ENCODE measurements around the gene OR10A4.
"Not testable (repeated sequence)": the region's sequence is repeated elsewhere in the genome, so short reads cannot be mapped to it uniquely, and the experiment has no call there.

OR10A4 gene

DNA sequence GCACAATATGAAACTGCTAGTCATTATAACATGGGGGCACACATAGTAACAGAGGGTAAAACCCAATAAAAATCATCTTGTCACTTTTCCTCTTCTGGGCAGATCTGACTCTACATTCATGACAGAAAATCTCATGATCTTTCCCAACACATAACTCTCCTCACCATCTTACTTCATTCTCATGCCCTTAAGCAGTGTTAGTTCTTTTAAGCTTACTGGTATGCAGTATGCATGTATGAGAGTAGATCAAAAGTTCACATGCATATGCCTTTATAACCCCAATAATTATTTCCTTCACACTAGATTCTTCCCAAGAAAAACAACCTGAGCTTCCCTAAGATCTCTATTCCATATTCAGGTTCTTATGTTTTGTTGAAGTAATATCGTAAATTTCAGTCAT is 5.1 kb upstream of the OR10A4 start:
- H3K4me3 ChIP-seq = no peak overlapping the region
- no peak for DNase-seq (ENCODE audit: low spot score)
- TF ChIP-seq, protein P1, sequence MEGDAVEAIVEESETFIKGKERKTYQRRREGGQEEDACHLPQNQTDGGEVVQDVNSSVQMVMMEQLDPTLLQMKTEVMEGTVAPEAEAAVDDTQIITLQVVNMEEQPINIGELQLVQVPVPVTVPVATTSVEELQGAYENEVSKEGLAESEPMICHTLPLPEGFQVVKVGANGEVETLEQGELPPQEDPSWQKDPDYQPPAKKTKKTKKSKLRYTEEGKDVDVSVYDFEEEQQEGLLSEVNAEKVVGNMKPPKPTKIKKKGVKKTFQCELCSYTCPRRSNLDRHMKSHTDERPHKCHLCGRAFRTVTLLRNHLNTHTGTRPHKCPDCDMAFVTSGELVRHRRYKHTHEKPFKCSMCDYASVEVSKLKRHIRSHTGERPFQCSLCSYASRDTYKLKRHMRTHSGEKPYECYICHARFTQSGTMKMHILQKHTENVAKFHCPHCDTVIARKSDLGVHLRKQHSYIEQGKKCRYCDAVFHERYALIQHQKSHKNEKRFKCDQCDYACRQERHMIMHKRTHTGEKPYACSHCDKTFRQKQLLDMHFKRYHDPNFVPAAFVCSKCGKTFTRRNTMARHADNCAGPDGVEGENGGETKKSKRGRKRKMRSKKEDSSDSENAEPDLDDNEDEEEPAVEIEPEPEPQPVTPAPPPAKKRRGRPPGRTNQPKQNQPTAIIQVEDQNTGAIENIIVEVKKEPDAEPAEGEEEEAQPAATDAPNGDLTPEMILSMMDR (IDR thresholded peaks at IDR 0.05) = no peak
- H3K27ac ChIP-seq = no peak overlapping the region

DNA sequence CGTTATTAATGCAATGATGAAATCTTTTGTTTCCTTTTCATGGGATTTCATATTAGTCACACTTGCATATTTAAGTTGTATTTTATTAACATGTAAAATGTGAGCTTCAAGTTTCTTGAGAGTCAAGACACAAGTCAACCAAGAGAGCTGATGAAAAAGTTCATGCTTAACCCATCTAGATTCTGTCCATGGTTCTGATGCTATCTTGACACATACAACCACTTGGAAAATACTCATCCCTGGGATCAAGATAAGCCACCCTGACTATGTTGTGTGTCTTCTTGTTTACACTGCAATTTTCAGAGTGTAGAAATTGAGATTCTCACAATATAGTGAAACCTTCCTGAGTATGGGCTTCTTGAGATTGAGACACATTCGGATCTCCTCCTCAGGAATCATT is 664 bp upstream of the OR10A4 start:
- H3K27ac ChIP-seq = no peak overlapping the region
- TF ChIP-seq, protein P1 (IDR thresholded peaks at IDR 0.05) = no peak
- H3K4me3 ChIP-seq = no peak overlapping the region
- no peak for DNase-seq (ENCODE audit: low spot score)

DNA sequence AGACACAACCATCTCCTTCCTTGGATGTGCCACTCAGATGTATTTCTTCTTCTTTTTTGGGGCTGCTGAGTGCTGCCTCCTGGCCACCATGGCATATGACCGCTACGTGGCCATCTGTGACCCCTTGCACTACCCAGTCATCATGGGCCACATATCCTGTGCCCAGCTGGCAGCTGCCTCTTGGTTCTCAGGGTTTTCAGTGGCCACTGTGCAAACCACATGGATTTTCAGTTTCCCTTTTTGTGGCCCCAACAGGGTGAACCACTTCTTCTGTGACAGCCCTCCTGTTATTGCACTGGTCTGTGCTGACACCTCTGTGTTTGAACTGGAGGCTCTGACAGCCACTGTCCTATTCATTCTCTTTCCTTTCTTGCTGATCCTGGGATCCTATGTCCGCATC is 489 bp downstream of the OR10A4 start:
- DNase-seq (ENCODE audit: low spot score) = no peak
- TF ChIP-seq, protein P1 (IDR thresholded peaks at IDR 0.05) = no peak
- no peak overlapping the region for H3K27ac ChIP-seq
- H3K4me3 ChIP-seq = no peak overlapping the region

DNA sequence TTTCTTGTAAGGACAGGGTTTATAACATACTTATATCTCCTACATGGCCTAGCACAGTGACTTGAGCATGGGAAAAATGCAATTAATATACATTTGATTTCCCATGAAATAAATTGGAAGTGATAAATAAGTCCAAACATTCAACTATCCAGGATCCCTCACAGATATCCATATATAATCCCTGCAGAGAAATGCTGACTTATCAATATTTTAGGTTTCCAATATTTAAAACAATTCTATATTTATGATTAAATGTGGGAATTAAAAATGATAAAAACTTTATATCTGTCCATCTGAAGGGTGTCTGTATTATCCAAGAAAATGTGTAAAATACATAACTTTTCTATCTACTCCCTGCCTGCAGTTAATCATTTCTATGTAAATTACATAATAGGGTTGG is 6.3 kb downstream of the OR10A4 start:
- DNase-seq (ENCODE audit: low spot score) = no peak
- H3K27ac ChIP-seq = no peak overlapping the region
- TF ChIP-seq, protein P1 (IDR thresholded peaks at IDR 0.05) = no peak
- no peak overlapping the region for H3K4me3 ChIP-seq

DNA sequence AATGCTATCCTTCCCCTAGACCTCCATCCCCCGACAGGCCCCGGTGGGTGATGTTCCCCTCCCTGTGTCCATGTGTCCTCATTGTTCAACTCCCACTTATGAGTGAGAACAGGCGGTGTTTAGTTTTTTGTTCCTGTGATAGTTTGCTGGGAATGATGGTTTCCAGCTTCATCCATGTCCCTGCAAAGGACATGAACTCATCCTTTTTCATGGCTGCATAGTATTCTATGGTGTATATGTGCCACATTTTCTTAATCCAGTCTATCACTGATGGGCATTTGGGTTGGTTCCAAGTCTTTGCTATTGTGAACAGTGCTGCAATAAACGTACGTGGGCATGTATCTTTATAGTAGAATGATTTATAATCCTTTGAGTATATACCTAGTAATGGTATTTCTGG is 11.3 kb downstream of the OR10A4 start:
- DNase-seq (ENCODE audit: low spot score); H3K27ac ChIP-seq; H3K4me3 ChIP-seq: not testable (repeated sequence)

DNA sequence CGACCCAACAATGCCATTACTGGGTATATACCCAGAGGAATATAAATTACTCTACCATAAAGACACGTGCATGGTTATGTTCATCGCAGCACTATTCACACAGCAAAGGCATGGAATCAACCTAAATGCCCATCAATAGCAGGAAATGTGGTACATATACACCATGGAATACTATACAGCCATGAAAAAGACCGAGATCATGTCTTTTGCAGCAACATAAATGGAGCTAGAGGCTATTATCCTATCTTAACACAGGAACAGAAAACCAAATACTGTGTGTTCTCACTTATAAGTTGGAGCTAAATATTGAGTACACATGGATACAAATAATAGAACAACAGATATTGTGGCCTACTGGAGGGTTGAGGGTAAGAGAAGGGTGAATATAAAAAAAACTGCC is 12.4 kb downstream of the OR10A4 start:
- no peak for DNase-seq (ENCODE audit: low spot score)
- Histone ChIP-seq H3K27ac (no peak overlapping the region), H3K4me3 (no peak overlapping the region)
- TF ChIP-seq, protein P1 (IDR thresholded peaks at IDR 0.05) = no peak

DNA sequence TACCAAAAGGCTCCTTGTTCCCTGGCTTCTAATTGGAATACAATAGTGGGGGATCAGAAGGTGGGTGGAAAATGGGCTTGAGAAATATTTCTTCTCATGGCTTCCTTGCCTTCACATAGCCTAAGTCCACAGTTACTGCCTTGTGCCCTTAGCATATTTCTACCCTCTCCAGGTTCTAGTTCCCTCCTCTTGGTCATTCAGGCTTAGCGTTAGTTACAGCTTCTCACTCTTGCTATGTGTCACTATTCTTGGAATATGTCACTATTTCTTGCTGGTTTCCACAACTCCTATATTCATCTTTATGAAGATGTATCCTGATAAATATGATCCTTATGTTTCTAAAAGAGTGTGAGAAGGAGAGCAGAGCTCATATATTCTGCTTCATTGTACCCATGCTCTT is 13.4 kb downstream of the OR10A4 start:
- TF ChIP-seq, protein P1 (IDR thresholded peaks at IDR 0.05) = no peak
- Histone ChIP-seq H3K4me3 (no peak overlapping the region), H3K27ac (no peak overlapping the region)
- no peak for DNase-seq (ENCODE audit: low spot score)

DNA sequence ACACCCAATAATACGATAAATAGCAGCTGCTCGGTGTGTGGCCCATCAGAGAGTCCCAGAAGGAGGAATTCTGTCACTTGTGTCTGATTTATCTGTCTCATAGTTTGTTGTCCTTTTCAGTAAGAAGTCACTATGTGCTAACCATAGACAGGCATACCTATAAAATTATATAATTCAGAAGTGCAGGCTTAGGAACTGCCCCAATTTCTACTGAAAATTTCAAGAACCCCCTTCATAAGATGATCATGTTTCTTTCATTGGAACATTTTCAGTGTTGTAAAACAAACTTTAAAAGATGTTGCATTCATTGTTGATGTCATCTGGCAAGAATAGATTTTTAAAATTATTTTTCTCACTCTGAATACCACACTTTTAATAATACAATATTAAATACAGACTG is 16.0 kb downstream of the OR10A4 start, which contains the start of gene OR2D2:
OR2D2 (minus strand) TSS at position 101 of the 400 bp plus-strand sequence; CDS start at position 101, 0 bp downstream.
- DNase-seq (ENCODE audit: low spot score) = no peak
- Histone ChIP-seq H3K27ac (no peak within 1 kb of the TSS), H3K4me3 (no peak within 1 kb of the TSS)
- TF ChIP-seq, protein P1 (IDR thresholded peaks at IDR 0.05) = no peak
